Measurements from ENCODE around the gene MAPKAP1.

Gene MAPKAP1

GRCh38 chr9:125639057-125639456 lies 68.0 kb downstream of the MAPKAP1 start:
- DNase-seq: no peak

GRCh38 chr9:125638239-125639045 lies 68.6 kb downstream of the MAPKAP1 start:
- no peak for DNase-seq

- DNase-seq: no peak
Observed at GRCh38 chr9:125637241-125637640, 69.8 kb downstream of the MAPKAP1 start.

GRCh38 chr9:125635888-125636287 lies 71.1 kb downstream of the MAPKAP1 start:
- DNase-seq: peak; percentile 47

GRCh38 chr9:125634040-125634717 lies 72.8 kb downstream of the MAPKAP1 start:
- no peak for DNase-seq

GRCh38 chr9:125633116-125633745 lies 73.8 kb downstream of the MAPKAP1 start:
- DNase-seq: no peak

GRCh38 chr9:125632321-125633115 lies 74.5 kb downstream of the MAPKAP1 start:
- DNase-seq: peak; percentile 19

GRCh38 chr9:125631391-125632085 lies 75.5 kb downstream of the MAPKAP1 start:
- peak; percentile 14 for DNase-seq

GRCh38 chr9:125630436-125630835 lies 76.6 kb downstream of the MAPKAP1 start:
- DNase-seq: no peak

GRCh38 chr9:125629446-125629845 lies 77.6 kb downstream of the MAPKAP1 start:
- no peak for DNase-seq

GRCh38 chr9:125626187-125626586 lies 80.8 kb downstream of the MAPKAP1 start:
- no peak for DNase-seq

GRCh38 chr9:125621170-125621569 lies 85.8 kb downstream of the MAPKAP1 start:
- DNase-seq: no peak

GRCh38 chr9:125620216-125620615 lies 86.8 kb downstream of the MAPKAP1 start:
- DNase-seq: no peak

GRCh38 chr9:125617087-125617486 lies 89.9 kb downstream of the MAPKAP1 start:
- no peak for DNase-seq

GRCh38 chr9:125613141-125613540 lies 93.9 kb downstream of the MAPKAP1 start:
- no peak for DNase-seq

GRCh38 chr9:125612616-125613015 lies 94.4 kb downstream of the MAPKAP1 start:
- no peak for DNase-seq

- no peak for DNase-seq
Observed at GRCh38 chr9:125611121-125611765, 95.8 kb downstream of the MAPKAP1 start.

GRCh38 chr9:125609744-125610143 lies 97.3 kb downstream of the MAPKAP1 start:
- no peak for DNase-seq

- DNase-seq: no peak
Observed at GRCh38 chr9:125608489-125609224, 98.4 kb downstream of the MAPKAP1 start.

- DNase-seq: no peak
Observed at GRCh38 chr9:125604196-125604595, 102.8 kb downstream of the MAPKAP1 start.

- DNase-seq: no peak
Observed at GRCh38 chr9:125603478-125604021, 103.5 kb downstream of the MAPKAP1 start.

Data from NCI-H2029 treated with DMSO at 0.1 percent for 48 hours (cell line).